Hematopoietic multipotent progenitor cell treated with erythropoietin and hydrocortisone succinate and interleukin-3 and kit ligand, for 8 days (in vitro differentiated cells): ENCODE measurements around the gene MKRN2.
"Not testable (repeated sequence)": the region's sequence is repeated elsewhere in the genome, so short reads cannot be mapped to it uniquely, and the experiment has no call there.

Source experiments
- DNase-seq: peaks from one replicate; pipeline ENCODE4 v3.0.0-alpha.2; 2015

MKRN2 gene

GRCh38 chr3:12556690-12557472, at the start of gene MKRN2:
MKRN2 (plus strand) TSS chr3:12557087; CDS start chr3:12557151, 64 bp downstream.
- DNase-seq = peak; percentile 84

DNA sequence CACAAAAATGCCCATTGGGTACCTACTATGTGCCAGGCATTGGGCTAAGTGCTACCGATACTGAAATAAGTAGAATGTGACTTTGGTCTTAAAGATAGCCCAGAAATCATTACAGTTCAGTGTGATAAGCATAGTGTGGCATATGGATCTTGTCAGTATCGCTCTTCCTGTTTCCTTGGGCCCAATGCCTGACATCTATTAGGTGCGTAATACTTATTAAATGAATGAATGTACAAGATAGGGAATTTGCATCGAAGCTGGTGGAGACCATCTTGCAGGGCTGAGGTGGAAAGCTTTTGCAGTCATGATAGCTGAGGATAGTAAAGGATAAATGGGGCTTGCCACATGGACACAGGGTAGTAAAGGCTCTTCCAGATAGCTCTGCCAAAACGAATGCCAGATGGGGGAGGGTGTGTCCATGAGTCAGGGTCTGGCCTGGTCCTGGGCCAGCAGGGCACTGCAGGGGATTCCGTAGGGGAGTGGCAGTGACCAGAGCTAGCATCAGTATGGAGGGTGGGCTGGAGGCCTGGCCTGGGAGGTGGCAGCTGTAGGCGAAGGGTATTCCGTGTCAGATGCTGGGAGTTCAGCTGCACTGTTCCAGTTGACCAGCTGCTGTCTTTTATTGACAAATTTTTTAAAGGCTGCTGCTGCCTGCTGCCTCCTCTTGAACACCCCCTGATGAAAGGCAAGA, 49.2 kb upstream of the MKRN2 start:
- DNase-seq = no peak

- no peak for DNase-seq
These were observed 48.6 kb upstream of the MKRN2 start for GRCh38 chr3:12508291-12508700.

DNA sequence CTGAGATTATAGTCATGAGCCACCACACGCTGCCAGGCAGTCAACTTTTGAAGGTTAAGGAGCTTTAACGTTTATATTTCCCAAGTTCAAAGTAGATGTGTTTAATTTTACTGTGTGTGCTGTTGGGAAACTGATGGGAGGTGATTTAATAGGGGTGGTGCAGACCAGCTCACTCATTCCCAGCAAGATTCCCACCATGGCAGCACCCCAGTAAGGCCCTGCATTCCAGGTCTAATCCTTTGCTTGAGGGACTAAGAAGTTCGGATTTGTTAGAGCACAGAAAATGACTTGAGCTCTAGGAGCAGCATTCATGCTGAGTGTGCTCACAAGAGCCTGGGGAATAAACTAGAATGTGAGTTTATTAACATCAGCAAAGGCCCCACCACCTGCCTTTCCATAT, 47.4 kb upstream of the MKRN2 start:
- no peak for DNase-seq

GRCh38 chr3:12512534-12513118, 44.3 kb upstream of the MKRN2 start:
- DNase-seq = no peak

DNA sequence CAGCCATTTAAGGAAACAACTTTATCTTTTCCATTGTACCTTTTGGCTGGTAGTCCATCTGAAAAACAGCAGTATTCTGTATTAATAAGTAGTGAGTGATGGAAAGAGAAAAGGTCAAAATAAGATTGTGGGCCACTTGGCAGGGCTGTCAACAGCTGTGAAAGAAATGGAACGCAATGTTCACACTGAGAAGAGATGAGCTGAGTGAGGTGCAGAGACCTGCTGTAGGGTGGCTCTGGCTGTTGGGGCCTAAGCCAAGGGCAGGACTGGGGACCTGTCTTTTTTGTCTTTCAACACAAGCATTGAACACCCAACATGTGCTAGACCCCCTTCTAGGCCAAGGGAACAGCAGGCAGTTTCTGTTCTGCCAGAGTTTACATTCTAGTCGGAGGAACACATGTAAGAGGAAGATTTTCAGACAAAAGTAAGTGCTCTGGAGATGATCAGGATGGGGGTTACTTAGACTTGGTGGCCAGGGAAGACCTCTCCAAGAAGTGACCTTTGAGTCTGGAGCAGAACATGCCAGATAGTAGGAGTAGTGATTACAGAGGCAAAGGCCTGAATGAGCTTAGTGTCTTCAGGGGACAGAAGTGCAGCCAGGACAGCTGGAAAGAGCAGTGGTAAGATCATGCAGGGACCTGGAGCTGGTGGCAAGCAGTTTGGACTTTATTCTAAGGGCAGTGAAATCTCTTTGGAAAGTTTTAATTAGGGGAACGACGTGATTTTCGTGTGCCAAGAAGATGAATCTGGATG, 43.0 kb upstream of the MKRN2 start:
- no peak for DNase-seq

- no peak for DNase-seq
These were observed 41.3 kb upstream of the MKRN2 start for GRCh38 chr3:12515631-12516030.

GRCh38 chr3:12516873-12517272, 40.0 kb upstream of the MKRN2 start:
- no peak for DNase-seq

DNA sequence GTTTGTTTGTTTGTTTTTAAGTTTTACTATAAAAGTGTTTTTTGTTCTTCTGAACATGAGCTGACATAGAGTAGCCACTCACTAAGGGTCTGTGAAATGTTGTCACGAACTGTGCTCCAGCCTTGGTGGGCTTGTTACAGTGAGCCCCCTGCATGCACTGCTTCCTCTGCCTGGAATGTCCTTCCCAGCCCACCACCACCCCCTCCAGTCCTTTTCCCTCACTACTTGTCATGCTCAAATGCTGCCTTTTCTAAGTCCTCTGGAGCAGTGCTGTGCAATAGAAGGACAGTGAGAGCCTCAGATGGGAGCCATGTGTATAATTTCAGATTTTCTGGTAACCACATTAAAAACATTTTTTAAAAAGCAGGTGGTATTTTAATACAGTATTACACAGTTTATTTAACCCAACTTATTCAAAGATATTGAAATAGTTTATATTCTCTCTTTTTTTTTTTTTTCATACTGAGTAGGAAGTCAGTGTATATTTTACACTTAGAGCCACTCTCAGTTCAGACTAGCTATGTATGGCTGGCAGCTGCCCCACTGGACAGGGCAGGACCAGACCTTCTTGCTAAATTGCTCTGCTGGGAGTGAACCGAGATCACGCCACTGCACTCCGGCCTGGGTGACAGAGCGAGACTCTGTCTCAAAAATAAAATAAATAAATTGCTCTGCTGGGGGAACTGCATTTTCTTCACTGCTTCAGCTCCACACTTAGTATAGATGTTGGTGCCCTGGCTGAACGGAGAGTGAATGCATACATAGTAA, 38.4 kb upstream of the MKRN2 start:
- DNase-seq = no peak

- DNase-seq = no peak
These were observed 35.9 kb upstream of the MKRN2 start for GRCh38 chr3:12521010-12521409.

GRCh38 chr3:12522721-12523120, 34.2 kb upstream of the MKRN2 start:
- DNase-seq = no peak

GRCh38 chr3:12527757-12528143, 29.1 kb upstream of the MKRN2 start:
- DNase-seq = no peak

DNA sequence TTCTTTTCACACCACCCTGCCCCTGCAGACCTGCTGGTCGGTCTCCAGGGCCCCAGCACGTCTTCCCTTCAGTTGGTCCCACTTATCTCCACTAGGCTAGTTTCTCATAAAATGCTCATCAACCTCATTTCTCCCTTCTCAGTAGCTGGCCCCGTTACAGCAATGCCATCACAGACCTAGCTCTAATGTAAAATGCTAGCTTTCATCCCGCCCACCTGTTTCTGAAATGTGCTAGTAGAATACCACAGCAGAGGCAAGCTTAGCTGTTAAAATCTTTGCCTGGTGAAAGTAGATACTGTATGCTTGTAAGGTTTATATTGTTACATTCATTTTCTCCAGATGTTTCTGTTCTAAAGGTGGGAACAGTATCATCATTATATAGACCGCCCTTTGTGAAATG, 24.7 kb upstream of the MKRN2 start:
- no peak for DNase-seq

- no peak for DNase-seq
These were observed 20.5 kb upstream of the MKRN2 start for GRCh38 chr3:12536423-12536822.

DNA sequence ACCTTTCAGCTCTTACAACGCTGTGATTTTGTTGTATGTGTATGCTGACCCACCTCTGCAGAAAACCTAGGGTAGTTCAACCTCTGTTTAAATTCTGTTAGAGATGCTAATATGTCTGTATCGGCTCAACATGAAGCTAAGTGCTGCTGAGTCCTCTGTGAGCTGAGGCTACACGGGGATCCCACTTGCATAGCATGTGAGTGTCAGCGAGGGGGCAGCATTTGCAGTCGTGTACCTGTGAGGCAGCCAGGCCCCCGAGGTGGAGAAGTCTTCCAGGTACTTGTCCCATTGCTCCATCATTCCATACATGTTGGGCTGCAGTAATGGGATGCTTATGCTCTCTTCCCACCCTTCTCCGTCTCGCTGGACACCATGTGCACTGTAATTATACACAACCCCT, 15.3 kb upstream of the MKRN2 start:
- no peak for DNase-seq

- DNase-seq = not testable (repeated sequence)
These were observed 13.4 kb upstream of the MKRN2 start for GRCh38 chr3:12543497-12543896.

- DNase-seq = no peak
These were observed 12.0 kb upstream of the MKRN2 start for GRCh38 chr3:12544652-12545472.

DNA sequence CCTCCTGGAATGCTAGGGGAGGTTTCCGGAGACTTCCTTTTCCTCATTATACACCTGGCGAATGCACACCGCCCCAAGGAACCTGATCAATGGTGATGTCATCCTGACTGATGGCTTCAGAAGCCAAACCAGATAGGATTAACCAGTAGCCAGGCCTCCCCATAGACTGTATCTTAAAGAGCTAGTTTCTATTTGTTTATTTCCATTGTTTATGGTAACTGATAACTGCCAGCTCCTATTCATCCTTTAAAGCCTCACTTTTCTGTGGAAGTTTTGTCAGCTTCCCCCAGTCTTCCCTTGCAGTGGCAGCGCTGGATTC, 11.5 kb upstream of the MKRN2 start, which contains the start of gene MKRN2OS:
Gene MKRN2OS, minus strand, starts transcription at position 27 of the 319 bp plus-strand sequence. CDS start 35 bp downstream, outside the sequence.
- DNase-seq = no peak

DNA sequence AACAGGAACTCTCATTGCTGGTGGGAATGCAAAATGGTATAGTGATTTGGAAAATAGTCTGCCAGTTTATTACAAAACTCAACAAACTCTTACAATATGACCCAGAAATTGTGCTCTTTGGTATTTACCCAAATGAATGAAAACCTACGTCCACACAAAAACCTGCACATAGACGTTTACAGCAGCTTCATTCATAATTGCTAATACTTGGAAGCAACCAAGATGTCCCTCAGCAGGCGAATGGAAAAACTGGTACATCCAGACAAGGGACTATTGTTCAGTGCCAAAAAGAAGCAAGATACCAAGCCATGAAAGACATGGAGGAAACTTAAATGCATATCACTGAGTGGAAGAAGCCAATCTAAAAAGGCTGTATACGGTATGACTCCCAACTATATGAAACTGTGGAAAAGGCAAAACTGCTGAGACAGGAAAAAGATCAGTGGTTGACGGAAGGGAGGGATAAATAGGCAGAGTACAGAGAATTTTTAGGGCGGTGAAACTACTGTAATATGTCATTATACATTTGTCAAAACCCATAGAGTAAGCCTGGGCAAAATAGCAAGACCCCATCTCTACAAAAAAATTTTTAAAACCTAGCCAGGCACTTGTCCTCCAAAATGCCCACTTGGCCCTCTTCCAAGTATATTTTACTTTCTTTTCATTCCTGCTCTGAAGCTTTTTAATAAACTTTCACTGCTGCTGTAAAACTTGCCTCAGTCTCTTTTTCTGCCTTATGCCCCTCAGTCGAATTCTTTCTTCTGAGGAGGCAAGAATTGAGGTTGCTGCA, 6.7 kb upstream of the MKRN2 start:
- DNase-seq = no peak

DNA sequence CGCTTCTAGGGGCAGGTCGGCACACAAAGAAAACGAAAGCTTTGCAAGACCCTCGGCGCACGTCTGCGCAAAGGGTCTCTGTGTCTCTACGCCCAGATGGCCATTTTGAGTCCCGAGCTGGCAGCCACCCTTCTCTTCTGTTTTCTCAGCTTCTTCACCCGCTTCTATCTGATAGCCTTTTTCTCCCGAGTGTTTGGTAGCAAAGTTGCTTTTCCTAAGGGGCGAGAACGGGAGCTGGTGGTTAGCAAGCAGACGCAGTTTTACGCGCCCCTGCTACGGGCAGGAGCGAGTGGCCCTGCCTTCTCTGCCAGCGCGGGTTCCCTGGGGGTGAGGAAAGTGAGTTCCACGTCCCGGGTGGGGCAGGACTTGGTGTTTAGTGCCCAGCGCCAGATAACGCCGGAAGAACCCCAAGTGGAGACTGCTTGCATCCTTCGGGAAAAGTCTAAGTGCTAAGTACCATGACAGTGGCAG, 2.9 kb upstream of the MKRN2 start:
- peak; percentile 72 for DNase-seq

DNA sequence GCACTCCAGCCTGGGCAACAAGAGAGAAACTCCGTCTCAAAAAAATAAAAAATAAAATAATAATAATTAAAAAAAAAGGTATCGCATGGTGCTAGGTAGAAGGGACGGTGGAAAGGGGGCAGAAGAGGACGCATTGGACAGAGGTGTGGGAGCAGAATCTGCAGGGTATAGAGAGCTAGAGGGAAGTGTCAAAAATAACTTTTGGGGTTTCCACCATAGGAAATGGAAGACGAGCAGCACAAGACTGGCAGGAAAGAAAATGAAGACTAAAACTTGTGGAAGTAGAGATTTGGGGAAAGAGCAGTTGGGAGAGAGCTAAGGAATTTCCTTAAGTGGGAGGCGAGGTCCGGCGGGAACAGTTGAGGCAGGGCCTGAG, 585 bp upstream of the MKRN2 start:
- DNase-seq = no peak
